Ureter (tissue), 1 donor: ENCODE results near the gene ST8SIA5. TPM values are rescaled to one million over a fixed set of nuclear protein-coding genes. Genes with fewer than 3 reads are reported as not detected.
A peak's percentile ranks its signal among the peaks of the same experiment; 100 is the strongest.

Source experiments
- DNase-seq: peaks from one replicate; pipeline ENCODE4 v3.0.0-alpha.2; 2020; ENCODE audit warnings: low spot score
- total RNA-seq: library from RNA; stranded (reverse); gene quantifications from one replicate; pipeline ENCODE4 v1.2.4, GENCODE V29; 2023
- donor health status: DM: yes; HTN: yes; CAD: no.

Gene ST8SIA5
- total RNA-seq, 1 donor from 2014 or later = not detected

- no peak for DNase-seq
Measured at GRCh38 chr18:46629361-46629760, 127.5 kb downstream of the ST8SIA5 start.

GRCh38 chr18:46628206-46628605 is 128.6 kb downstream of the ST8SIA5 start:
- no peak for DNase-seq

GRCh38 chr18:46627136-46627535 is 129.7 kb downstream of the ST8SIA5 start:
- DNase-seq = peak; percentile 15

- no peak for DNase-seq
Measured at GRCh38 chr18:46625069-46625468, 131.8 kb downstream of the ST8SIA5 start.

- DNase-seq = no peak
Measured at GRCh38 chr18:46624127-46624526, 132.7 kb downstream of the ST8SIA5 start.

GRCh38 chr18:46623541-46623940 is 133.3 kb downstream of the ST8SIA5 start:
- DNase-seq = peak; percentile 56

GRCh38 chr18:46622999-46623398 is 133.9 kb downstream of the ST8SIA5 start:
- DNase-seq = no peak

- DNase-seq = no peak
Measured at GRCh38 chr18:46622451-46622850, 134.4 kb downstream of the ST8SIA5 start.

GRCh38 chr18:46621871-46622270 is 135.0 kb downstream of the ST8SIA5 start:
- no peak for DNase-seq

GRCh38 chr18:46621111-46621766 is 135.6 kb downstream of the ST8SIA5 start:
- no peak for DNase-seq

- no peak for DNase-seq
Measured at GRCh38 chr18:46619559-46619958, 137.3 kb downstream of the ST8SIA5 start.

Other genes starting within 250 kb of the ST8SIA5 start
- gene LOXHD1, start 99.8 kb downstream of the ST8SIA5 start, total RNA-seq = 0.29 TPM
- gene PIAS2, start 160.5 kb upstream of the ST8SIA5 start, total RNA-seq = 59.9 TPM
- gene KATNAL2, start 160.5 kb upstream of the ST8SIA5 start, total RNA-seq = 3.5 TPM